Heart left ventricle (tissue), 13 donors: ENCODE data around the gene OR5H2.

Experiments used
- POLR2A ChIP-seq, 2 donors: fragments of 450-650 bp; IDR thresholded peaks; one replicate each; pipeline ENCODE4 v1.6.1; 2017; ENCODE audit warnings: antibody characterized with exemption in 2 of 2, mild to moderate bottlenecking in 2 of 2, moderate library complexity in 2 of 2
- TF ChIP-seq, protein P1 (sequence below), 12 donors: fragments of 200-600 bp; sonication (generic) in 4 of 12; IDR thresholded peaks; one replicate each; pipeline versions ENCODE4 v1.5.0 to v1.8.0; 2018 to 2022; ENCODE audit warnings: antibody characterized with exemption in 12 of 12, mild to moderate bottlenecking in 5 of 12
- donor health status: ischemic (EF 13 %, LVEDD 7.1; RV severe dilation, severe dysfunction).
- donor health status: DM: no; HTN: yes; CAD: no.
- donor health status: DM: no; HTN: no; CAD: no.
- donor health status: ischemic (EF 25% LVEDD 6.9; RV normal size, moderate dysfunction).
- donor health status: ischemic (EF 25% LVEDD 5.7; RV mildly dilated, moderate dysfunction).
- donor health status: ischemic (EF 35%, LVEDD 5.7; RV mildly dilated, moderate dysfunction).
- donor health status: nonischemic (EF 11% LVEDD 7.7; RV severe dilation, severe dysfunction).
- donor health status: DM: yes; HTN: yes; CAD: no.
- donor health status: PGD.
- donor health status: ischemic (EF 29% LVEDD 5.4; RV normal size, mild dysfunction).
- donor health status: nonischemic (EF 23%, LVEDD 6.1; RV moderate dilation, normal function).

DNA sequence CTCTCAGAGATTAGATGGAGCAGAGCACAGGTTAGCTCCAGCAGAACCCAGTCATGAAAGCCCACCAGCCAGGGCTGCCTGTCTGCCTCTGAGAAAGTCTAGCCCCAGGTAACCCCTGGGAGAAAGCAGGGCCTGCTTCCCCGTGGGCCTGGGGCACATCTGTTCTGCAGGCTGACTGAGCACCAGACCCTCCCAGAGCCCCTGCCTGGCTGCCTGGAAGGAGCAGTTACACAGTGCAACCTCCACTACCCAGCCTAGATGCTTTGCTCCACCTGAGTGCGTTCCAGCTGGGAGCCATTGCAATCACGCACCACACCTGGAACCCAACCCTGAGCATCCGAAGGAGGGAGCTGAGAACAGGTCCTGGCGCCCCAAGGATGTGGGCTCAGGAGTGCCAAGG is 46.6 kb downstream of the OR5H2 start:
- no peak for TF ChIP-seq POLR2A (IDR thresholded peaks at IDR 0.05)
- TF ChIP-seq, protein P1, sequence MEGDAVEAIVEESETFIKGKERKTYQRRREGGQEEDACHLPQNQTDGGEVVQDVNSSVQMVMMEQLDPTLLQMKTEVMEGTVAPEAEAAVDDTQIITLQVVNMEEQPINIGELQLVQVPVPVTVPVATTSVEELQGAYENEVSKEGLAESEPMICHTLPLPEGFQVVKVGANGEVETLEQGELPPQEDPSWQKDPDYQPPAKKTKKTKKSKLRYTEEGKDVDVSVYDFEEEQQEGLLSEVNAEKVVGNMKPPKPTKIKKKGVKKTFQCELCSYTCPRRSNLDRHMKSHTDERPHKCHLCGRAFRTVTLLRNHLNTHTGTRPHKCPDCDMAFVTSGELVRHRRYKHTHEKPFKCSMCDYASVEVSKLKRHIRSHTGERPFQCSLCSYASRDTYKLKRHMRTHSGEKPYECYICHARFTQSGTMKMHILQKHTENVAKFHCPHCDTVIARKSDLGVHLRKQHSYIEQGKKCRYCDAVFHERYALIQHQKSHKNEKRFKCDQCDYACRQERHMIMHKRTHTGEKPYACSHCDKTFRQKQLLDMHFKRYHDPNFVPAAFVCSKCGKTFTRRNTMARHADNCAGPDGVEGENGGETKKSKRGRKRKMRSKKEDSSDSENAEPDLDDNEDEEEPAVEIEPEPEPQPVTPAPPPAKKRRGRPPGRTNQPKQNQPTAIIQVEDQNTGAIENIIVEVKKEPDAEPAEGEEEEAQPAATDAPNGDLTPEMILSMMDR (IDR thresholded peaks at IDR 0.05), result no peak
